Effector memory CD4-positive, alpha-beta T cell (primary cell): ENCODE results near the gene PBX3.

Source experiments
- DNase-seq, 3 donors: peaks; one replicate each; pipeline ENCODE4 v3.0.0-alpha.2; 2020
- H3K27ac ChIP-seq: 2 replicates; pipeline ENCODE4 v1.7.0; 2013; ENCODE audit warnings: mild to moderate bottlenecking, low read length, moderate library complexity; ENCODE audit not compliant: insufficient read depth, poor library complexity, severe bottlenecking
- H3K27me3 ChIP-seq: replicated peaks from 2 replicates; pipeline ENCODE4 v1.7.0; 2013; ENCODE audit warnings: mild to moderate bottlenecking, low read length; ENCODE audit not compliant: insufficient read depth, control insufficient read depth, poor library complexity, severe bottlenecking
- H3K36me3 ChIP-seq: 2 replicates; pipeline ENCODE4 v1.7.0; 2013; ENCODE audit warnings: mild to moderate bottlenecking, low read length, moderate library complexity; ENCODE audit not compliant: control insufficient read depth, insufficient read depth
- H3K4me1 ChIP-seq: 2 replicates; pipeline ENCODE4 v1.7.0; 2013; ENCODE audit warnings: low read length, mild to moderate bottlenecking; ENCODE audit not compliant: control insufficient read depth, insufficient read depth, poor library complexity, severe bottlenecking
- H3K4me3 ChIP-seq: 2 replicates; pipeline ENCODE4 v1.7.0; 2013; ENCODE audit warnings: low read length, low read depth, mild to moderate bottlenecking; ENCODE audit not compliant: insufficient read depth, poor library complexity, severe bottlenecking
- H3K9me3 ChIP-seq: 2 replicates; pipeline ENCODE4 v1.7.0; 2013; ENCODE audit warnings: mild to moderate bottlenecking, low read length, moderate library complexity; ENCODE audit not compliant: control insufficient read depth

Gene PBX3

GRCh38 chr9:125757834-125758233, 10.7 kb downstream of the PBX3 start:
- Histone ChIP-seq H3K4me1 (no peaks in the 10 kb centered on the region), H3K27ac (no peak overlapping the region)
- DNase-seq = no peak

GRCh38 chr9:125758986-125759763, 12.0 kb downstream of the PBX3 start:
- H3K4me3 ChIP-seq = no peak overlapping the region
- no peaks in the 10 kb centered on the region for H3K4me1 ChIP-seq
- no peak overlapping the region for H3K27ac ChIP-seq
- H3K9me3 ChIP-seq = no peaks in the 10 kb centered on the region
- DNase-seq = no peak
- H3K36me3 ChIP-seq = no peaks in the 10 kb centered on the region
- no peaks in the 10 kb centered on the region for H3K27me3 ChIP-seq

More at GRCh38 chr9:125757834-125758233, 10.7 kb downstream of the PBX3 start:
- Histone ChIP-seq H3K9me3 (no peaks in the 10 kb centered on the region), H3K36me3 (no peaks in the 10 kb centered on the region), H3K4me3 (no peak overlapping the region), H3K27me3 (no peaks in the 10 kb centered on the region)

- Histone ChIP-seq H3K4me3 (no peak overlapping the region), H3K4me1 (no peaks in the 10 kb centered on the region), H3K27ac (no peak overlapping the region), H3K9me3 (no peaks in the 10 kb centered on the region), H3K36me3 (no peaks in the 10 kb centered on the region), H3K27me3 (no peaks in the 10 kb centered on the region)
- DNase-seq = no peak
These were observed 12.6 kb downstream of the PBX3 start for GRCh38 chr9:125759764-125760129.

GRCh38 chr9:125760537-125760936, 13.4 kb downstream of the PBX3 start:
- Histone ChIP-seq H3K36me3 (no peaks in the 10 kb centered on the region), H3K27me3 (no peaks in the 10 kb centered on the region), H3K9me3 (no peaks in the 10 kb centered on the region), H3K4me1 (no peaks in the 10 kb centered on the region), H3K27ac (no peak overlapping the region), H3K4me3 (no peak overlapping the region)
- no peak for DNase-seq

- Histone ChIP-seq H3K36me3 (no peaks in the 10 kb centered on the region), H3K27me3 (no peaks in the 10 kb centered on the region), H3K27ac (no peak overlapping the region), H3K4me3 (no peak overlapping the region), H3K9me3 (no peaks in the 10 kb centered on the region), H3K4me1 (no peaks in the 10 kb centered on the region)
- no peak for DNase-seq
These were observed 14.7 kb downstream of the PBX3 start for GRCh38 chr9:125761676-125762450.

- H3K4me1 ChIP-seq = no peaks in the 10 kb centered on the region
- no peaks in the 10 kb centered on the region for H3K27me3 ChIP-seq
- no peak overlapping the region for H3K27ac ChIP-seq
- H3K36me3 ChIP-seq = no peaks in the 10 kb centered on the region
- H3K9me3 ChIP-seq = no peaks in the 10 kb centered on the region
- DNase-seq = no peak
- no peak overlapping the region for H3K4me3 ChIP-seq
These were observed 16.2 kb downstream of the PBX3 start for GRCh38 chr9:125763394-125763801.

GRCh38 chr9:125764198-125764597, 17.0 kb downstream of the PBX3 start:
- Histone ChIP-seq H3K36me3 (no peaks in the 10 kb centered on the region), H3K4me3 (no peak overlapping the region), H3K4me1 (no peaks in the 10 kb centered on the region), H3K27ac (no peak overlapping the region), H3K9me3 (no peaks in the 10 kb centered on the region), H3K27me3 (no peaks in the 10 kb centered on the region)
- DNase-seq = no peak

- DNase-seq = no peak
- no peaks in the 10 kb centered on the region for H3K36me3 ChIP-seq
- H3K4me3 ChIP-seq = no peak overlapping the region
- no peaks in the 10 kb centered on the region for H3K27me3 ChIP-seq
- no peak overlapping the region for H3K27ac ChIP-seq
- no peaks in the 10 kb centered on the region for H3K4me1 ChIP-seq
- H3K9me3 ChIP-seq = no peaks in the 10 kb centered on the region
These were observed 19.5 kb downstream of the PBX3 start for GRCh38 chr9:125766468-125767221.

- H3K36me3 ChIP-seq = no peaks in the 10 kb centered on the region
- no peak for DNase-seq
- no peaks in the 10 kb centered on the region for H3K27me3 ChIP-seq
- no peak overlapping the region for H3K27ac ChIP-seq
- no peak overlapping the region for H3K4me3 ChIP-seq
- no peaks in the 10 kb centered on the region for H3K9me3 ChIP-seq
- H3K4me1 ChIP-seq = no peaks in the 10 kb centered on the region
These were observed 20.2 kb downstream of the PBX3 start for GRCh38 chr9:125767349-125767748.

GRCh38 chr9:125768803-125769202, 21.6 kb downstream of the PBX3 start:
- DNase-seq = no peak
- no peaks in the 10 kb centered on the region for H3K4me1 ChIP-seq

More at GRCh38 chr9:125768803-125769202, 21.6 kb downstream of the PBX3 start:
- no peaks in the 10 kb centered on the region for H3K27me3 ChIP-seq
- no peaks in the 10 kb centered on the region for H3K36me3 ChIP-seq
- no peaks in the 10 kb centered on the region for H3K9me3 ChIP-seq
- no peak overlapping the region for H3K27ac ChIP-seq
- H3K4me3 ChIP-seq = no peak overlapping the region
